GM21576 (cell line): Measurements from ENCODE around the gene ZNF219.

ENCODE experiments used
- ATAC-seq: cut with Tn5 transposase; IDR thresholded peaks from one replicate; pipeline ENCODE4 v1.9.1; 2021; ENCODE audit warnings: mild to moderate bottlenecking, moderate library complexity; ENCODE audit not compliant: unreplicated experiment

ZNF219 gene

DNA sequence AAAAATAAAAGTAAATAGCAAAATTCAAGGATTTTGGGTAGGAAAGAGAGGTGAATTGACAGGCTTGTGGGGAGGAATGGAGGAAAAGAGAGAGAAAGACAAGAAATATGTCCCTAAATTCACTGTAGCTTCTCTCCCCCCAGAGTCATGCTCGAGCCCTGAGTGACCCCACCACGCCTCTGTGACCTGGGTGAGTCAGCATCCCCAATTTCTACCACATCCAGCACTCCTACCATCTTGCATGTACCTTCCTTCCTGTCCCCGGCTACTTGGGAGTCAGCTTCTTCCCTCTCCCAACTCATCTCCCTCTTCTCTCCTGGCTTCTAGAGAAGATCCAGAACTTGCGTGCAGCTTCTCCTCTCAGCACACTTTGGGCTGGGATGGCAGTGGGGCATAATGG is 9.8 kb downstream of the ZNF219 start:
- ATAC-seq = no peak

DNA sequence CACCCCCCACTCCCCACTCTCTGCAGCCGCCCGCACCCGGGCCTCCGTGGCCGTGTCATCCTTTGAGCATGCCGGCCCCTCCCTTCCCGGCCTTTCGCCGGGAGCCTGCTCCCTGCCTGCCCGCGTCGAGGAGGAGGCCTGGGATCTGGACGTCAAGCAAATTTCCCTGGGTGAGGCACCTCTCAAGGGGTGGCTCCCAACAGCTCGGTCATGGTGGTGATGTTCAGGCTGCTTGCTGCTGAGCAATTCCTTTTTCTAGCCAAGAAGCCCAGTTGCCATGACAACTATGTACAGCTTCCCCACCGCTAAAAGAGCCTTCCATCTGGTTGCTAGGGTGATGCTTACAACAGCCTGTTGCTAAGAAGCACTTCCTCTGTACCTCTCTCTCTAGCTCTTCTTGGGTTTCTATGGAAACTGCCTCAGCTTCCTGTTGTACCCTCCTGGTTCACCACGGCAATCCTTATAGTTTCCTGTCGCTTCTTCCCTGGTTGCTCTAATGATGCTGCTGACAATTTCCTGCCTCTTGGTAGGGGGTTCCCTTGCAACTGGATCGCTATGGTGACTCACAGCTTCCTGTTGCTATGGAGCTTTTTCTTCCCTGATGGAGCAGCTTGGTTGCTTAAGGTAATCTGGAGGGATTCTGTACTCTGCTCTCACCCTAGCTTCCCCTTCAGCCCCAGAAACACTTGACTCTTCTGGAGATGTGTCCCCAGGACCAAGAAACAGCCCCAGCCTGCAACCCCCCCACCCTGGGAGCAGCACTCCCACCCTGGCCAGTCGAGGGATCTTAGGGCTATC is 11.0 kb downstream of the ZNF219 start:
- ATAC-seq = no peak

DNA sequence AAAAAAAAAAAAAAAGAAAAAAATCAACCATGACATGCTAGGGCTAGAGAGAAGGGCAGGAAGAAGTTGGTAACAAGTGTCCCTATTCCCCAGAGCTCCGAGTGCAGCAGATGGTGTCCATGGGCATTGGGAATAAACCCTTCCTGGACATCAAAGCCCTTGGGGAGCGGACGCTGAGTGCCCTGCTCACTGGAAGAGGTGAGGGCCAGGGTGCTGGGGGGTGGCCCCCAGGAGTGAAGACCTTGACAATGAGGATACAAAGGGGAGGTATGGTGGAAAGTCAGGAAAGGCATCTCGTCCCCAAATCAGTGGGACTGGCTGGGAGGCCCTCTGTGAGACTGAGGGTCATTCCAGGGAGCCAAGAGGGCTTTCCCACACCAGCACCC is 11.6 kb downstream of the ZNF219 start:
- ATAC-seq = no peak

DNA sequence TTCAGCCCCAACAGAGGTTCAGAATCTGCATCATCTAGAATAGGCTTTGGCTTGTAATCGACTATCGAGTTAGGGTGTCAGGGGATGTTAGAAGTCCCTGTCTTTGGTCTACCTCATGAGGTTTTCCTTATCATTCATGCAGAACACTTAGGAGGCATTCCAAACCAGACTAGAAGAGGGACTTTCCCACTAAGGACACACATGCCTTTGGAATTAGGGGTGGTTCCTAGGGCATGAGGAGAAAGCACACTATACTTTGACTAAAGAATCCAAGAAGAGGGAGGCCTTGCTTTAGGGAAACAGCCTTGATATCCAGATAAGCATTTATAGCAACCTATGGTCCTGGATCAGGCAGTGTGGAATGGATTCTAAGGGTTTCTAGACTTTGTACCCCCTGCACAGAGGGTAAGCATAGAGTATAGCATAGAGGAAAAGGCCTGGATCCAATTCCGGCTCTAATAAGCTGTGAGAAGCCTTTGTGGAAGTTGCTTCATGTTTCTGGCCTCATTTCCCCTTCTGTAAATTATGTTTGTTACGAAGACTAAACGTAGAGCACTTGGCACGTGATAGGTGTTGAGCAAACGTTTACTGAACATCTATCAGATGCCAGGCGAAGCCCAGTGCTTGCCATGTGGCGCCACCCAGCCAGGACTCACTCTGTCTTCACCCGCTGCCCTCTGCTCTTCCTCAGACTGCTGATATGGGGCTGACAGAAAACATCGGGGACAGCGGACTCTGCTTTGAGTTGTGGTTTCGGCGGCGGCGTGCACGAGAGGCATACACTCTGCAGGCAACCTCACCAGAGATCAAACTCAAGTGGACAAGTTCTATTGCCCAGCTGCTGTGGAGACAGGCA is 13.2 kb downstream of the ZNF219 start:
- no peak for ATAC-seq

DNA sequence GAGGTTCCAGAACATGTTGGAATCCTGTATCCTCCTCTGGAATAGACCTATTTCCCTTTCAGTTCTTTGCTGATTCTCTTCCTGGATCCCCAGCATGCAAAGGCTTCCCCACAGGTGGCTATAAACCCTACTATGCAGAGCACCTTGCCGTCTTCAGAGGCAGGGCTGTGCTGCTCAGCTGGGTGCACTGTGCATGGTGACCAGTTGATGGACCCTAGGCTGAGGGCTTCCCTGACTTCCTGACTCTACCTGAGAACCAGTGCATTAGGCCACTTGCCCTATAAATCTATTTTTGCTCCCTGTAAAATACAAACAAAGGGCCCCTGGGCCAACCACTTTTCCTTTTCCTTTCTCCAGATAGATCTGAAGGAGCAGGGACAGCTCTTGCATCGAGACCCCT is 14.1 kb downstream of the ZNF219 start:
- ATAC-seq = no peak

DNA sequence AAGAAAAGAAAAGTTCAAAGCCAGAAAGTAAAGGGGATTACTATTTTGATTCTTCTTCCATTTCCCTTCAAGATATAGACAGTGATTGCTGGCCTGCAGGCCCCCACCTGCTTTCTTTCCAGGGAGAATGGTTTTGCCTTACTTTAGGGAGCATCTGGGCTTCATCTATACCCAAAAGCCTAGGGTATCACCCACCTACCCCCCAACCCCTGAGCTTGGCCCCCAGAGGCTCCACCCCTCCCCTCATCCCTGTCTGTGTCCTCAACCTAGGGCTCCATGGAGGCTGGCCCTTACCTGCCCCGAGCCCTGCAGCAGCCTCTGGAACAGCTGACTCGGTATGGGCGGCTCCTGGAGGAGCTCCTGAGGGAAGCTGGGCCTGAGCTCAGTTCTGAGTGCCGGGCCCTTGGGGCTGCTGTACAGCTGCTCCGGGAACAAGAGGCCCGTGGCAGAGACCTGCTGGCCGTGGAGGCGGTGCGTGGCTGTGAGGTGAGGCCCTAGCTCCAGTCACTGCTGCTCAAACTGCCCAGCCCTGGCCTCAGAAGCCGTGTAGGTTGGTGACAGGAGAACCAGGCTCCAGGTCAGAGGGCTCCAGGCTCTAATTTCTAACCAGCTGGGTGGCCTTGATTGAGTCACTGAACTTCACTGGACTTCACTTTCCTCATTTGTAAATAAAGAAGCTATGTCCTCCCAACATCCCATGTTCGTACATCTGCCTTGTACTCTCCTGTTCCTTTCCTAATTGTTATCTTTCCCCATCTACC is 14.7 kb downstream of the ZNF219 start:
- no peak for ATAC-seq

- no peak for ATAC-seq
Observed at GRCh38 chr14:21081521-21082142, 16.8 kb downstream of the ZNF219 start.

- no peak for ATAC-seq
Observed at GRCh38 chr14:21078726-21079125, 19.7 kb downstream of the ZNF219 start.

DNA sequence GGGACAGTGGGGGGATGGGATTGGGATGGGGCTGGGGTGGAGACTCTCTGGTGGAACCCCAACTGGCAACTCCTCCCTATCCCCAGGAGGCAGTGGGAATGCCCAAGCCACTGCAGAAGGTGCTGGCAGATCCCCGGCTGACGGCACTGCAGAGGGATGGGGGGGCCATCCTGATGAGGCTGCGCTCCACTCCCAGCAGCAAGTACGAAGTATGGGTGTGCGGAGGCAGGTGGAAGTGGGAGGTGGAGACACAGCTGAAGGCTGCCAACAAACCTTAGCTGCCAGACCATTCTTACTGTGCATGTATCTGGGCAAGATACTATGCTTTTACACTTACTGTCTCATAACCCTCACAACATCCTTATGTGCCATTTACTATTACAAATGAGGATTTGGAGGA is 20.2 kb downstream of the ZNF219 start:
- no peak for ATAC-seq

GRCh38 chr14:21077672-21078071 is 20.8 kb downstream of the ZNF219 start:
- ATAC-seq = no peak

DNA sequence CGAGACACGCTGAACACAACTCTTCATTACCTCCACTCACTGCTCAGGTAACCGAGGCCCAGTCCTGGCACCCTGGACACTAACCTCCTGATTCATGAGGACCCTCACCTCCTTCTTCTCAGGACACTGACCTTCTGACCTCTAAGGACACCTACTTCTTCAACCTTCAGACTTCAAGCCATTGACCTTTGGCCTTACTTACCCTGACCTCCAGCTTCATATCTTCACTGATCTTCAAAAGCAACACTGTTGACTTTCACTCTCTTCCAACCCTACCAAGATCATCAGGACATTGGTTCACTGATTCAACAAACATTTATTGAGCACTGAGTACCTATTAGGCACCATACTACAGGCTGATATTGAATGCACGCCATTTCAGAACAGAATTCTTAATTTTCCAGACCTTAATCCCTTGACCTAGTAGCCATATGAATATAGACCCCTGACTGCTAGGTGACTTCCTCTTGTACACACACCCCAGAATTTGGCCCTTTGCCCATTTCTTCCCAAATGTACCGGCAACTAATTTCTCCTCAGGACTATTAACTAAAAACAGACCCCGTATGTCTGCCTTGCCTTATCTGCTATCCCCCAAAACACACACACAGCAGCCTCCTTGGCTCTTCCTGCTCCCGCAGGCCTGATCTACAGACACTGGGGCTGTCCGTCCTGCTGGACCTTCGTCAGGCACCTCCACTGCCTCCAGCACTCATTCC is 22.6 kb downstream of the ZNF219 start:
- no peak for ATAC-seq

- ATAC-seq = no peak
Observed at GRCh38 chr14:21074398-21075272, 23.8 kb downstream of the ZNF219 start.

GRCh38 chr14:21073921-21074320 is 24.5 kb downstream of the ZNF219 start:
- no peak for ATAC-seq

DNA sequence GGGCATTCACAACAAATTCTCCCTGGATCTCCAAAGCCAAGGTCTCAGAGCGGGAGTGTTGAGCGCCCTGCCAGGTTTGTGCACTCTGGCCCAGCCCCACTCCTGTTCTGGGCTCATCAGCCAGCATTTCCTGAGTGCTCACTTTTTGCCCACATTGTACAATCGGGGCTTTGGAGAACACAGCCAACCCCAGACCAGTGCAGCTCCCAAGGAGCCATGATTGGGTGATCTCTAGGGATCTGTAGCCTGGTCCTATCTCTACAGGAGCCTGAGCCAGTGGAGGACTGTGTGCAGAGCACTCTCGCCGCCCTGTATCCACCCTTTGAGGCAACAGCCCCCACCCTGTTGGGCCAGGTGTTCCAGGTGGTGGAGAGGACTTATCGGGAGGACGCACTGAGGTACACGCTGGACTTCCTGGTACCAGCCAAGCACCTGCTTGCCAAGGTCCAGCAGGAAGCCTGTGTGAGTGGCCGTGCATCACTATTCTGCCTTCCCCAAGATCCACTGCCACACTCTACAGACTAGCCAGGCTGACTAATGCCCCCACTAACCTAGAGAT is 25.6 kb downstream of the ZNF219 start:
- no peak for ATAC-seq

DNA sequence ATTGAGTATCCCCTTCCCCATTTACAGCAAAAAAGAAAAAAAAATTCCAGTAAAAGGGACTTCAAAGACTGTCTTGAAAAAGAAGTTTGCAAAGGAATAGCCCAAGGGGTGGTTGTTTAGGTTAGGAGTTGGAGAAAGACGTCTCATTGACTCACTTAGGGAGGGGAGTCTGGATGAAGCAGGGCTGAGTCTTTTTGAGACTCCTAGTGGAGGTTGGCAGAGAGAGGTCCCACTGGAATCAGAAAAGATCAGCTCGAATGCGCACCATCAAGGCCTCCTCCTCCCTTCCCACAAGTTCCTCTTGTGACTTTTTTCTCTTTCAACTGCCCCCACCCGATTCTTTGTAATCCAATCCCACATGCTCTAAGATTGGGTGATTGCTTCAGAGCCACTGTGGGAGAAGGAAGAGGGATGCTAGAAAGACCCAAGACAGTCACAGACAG is 26.4 kb downstream of the ZNF219 start:
- ATAC-seq = no peak

DNA sequence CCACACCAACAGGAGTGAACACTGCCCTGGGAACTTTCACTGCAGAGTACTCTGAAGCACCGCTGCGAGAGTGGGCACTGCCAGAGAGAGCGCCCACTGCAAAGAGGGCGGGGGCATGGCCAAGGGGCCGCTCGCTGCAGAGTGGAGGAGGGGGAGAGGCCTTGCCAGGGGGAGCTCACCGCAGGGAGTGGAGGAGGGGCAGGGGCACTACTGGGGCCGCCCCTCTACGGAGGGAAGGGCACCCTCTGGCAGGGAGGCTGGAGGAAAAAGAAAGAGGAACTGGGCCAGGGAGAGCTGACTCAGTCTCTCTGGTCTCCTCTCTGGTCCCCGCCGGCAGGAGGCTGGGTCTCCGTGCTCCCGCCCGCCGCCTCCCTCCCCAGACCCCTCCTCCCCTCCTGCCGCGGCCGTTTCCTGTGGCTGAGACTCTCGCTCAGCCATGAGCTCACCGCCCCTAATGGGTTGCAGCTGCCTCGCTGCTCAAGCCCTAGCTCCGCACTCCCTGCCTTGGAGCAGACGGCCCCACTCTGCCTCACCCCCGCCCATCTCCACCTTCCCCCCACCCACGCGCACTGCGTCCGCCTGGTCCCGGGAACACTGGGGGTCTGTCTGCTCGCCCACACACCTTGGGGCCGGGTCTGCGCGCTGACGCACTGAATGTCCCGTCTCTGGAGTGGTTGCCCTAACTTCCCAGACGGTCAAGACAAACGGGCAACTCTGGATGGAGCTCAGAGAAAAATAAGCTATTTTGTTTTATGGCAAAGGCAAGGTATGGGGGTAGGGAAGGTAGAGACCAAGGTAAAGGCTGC is 27.0 kb downstream of the ZNF219 start:
- peak; percentile 70 for ATAC-seq

GRCh38 chr14:21070610-21071224 is 27.7 kb downstream of the ZNF219 start:
- ATAC-seq = peak; percentile 7
